PFSK-1 (cell line): ENCODE results near the gene NRXN3.

Source experiments
- FOXP2 ChIP-seq: optimal IDR thresholded peaks from 2 replicates; pipeline ENCODE3; 2011; ENCODE audit warnings: borderline replicate concordance, control low read depth, inconsistent platforms; ENCODE audit not compliant: insufficient read depth; ENCODE audit errors: extremely low read length, extremely low read depth
- POLR2AphosphoS5 ChIP-seq: IDR thresholded peaks from 2 replicates; pipeline ENCODE4 v1.6.1; 2012; ENCODE audit warnings: low read depth, mild to moderate bottlenecking, control low read depth, low read length, moderate library complexity
- REST ChIP-seq, 2 experiments: IDR thresholded peaks; 2 replicates each; pipeline versions ENCODE4 v1.6.1 to v1.8.0; 2011 to 2012; ENCODE audit warnings: low read depth in 2 of 2, low read length in 2 of 2, control low read depth in 1 of 2, inconsistent platforms in 1 of 2, mild to moderate bottlenecking in 1 of 2, moderate library complexity in 1 of 2; ENCODE audit not compliant: insufficient read depth in 1 of 2
- SIN3A ChIP-seq: IDR thresholded peaks from 2 replicates; pipeline ENCODE4 v1.6.1; 2012; ENCODE audit warnings: mild to moderate bottlenecking, low read length, moderate library complexity, borderline replicate concordance; ENCODE audit not compliant: insufficient read depth
- TAF1 ChIP-seq: IDR thresholded peaks from 2 replicates; pipeline ENCODE4 v1.6.1; 2012; ENCODE audit warnings: low read length, control low read depth, borderline replicate concordance; ENCODE audit not compliant: insufficient read depth

DNA sequence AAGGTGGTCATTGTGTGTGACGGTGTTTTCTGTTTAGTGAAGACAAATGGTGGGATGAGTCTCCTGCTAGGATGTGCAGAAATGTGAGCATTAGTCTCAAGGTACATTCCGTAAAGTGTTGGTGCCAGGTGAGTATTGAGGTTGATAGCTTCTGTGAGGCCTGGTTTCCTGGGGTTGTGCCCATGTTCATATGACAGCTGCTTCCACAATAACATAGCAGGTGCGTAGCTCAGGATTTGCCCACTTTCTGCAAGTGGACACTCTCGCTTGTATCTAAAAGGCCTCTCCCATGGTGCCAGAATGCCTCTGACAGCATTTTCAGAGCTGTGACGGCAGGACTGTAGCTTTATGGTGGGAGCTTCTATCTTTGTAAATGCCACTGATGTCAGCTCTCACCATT, 1209.1 kb downstream of the NRXN3 start:
- no peak for TF ChIP-seq REST (IDR thresholded peaks at IDR 0.05; ENCODE audit: insufficient read depth in 1 of 2, low read depth in 2 of 2, low read length in 2 of 2)
- no peak for TF ChIP-seq TAF1
- TF ChIP-seq SIN3A: no peak
- no peak for TF ChIP-seq POLR2AphosphoS5
- no peak for TF ChIP-seq FOXP2
